PC-9 (cell line): ENCODE results near the gene SELPLG. TPM values are rescaled to one million over a fixed set of nuclear protein-coding genes. Genes with fewer than 3 reads are reported as not detected.

Experiments
- BruUV-seq: library from RNA; stranded (reverse); fragments of 400-500 nt; replicated peaks from 2 replicates; lab custom pipeline; 2021; lab: Mats Ljungman, UMichigan
- CTCF ChIA-PET: fragments of 300-600 bp; sonication (Branson Sonifier 250); formaldehyde crosslinking; loops from one replicate; lab custom pipeline; 2022; ENCODE audit warnings: antibody characterized with exemption; lab: Charles Lee
- POLR2A ChIA-PET: fragments of 300-600 bp; sonication (Branson Sonifier 250); formaldehyde crosslinking; loops from one replicate; lab custom pipeline; 2022; ENCODE audit warnings: antibody characterized with exemption; ENCODE audit not compliant: unreplicated experiment; lab: Charles Lee
- DNase-seq, 2 experiments: peaks; one replicate each; pipeline versions ENCODE4 v3.0.0 to v3.0.0-alpha.2; 2015 to 2022; ENCODE audit warnings: mixed read lengths in 1 of 2
- H2AFZ ChIP-seq: fragments of 200-600 bp; sonication (generic); 2 replicates; pipeline ENCODE4 v1.8.1; 2017; ENCODE audit warnings: antibody characterized with exemption
- H3F3A ChIP-seq: fragments of 200-600 bp; sonication (generic); 2 replicates; pipeline ENCODE4 v1.8.1; 2017; ENCODE audit warnings: antibody characterized with exemption, mild to moderate bottlenecking, low read depth; ENCODE audit not compliant: insufficient read depth
- H3K27ac ChIP-seq: fragments of 200-600 bp; sonication (generic); 2 replicates; pipeline ENCODE4 v1.6.1; 2016; ENCODE audit warnings: mixed run types
- H3K27me3 ChIP-seq: fragments of 200-600 bp; sonication (generic); 2 replicates; pipeline ENCODE4 v1.6.1; 2016; ENCODE audit warnings: low read depth, mixed run types; ENCODE audit not compliant: insufficient read depth
- H3K36me3 ChIP-seq: fragments of 200-600 bp; sonication (generic); 2 replicates; pipeline ENCODE4 v1.6.1; 2016; ENCODE audit warnings: low read depth, mixed run types
- H3K4me1 ChIP-seq: fragments of 200-600 bp; sonication (generic); replicated peaks from 2 replicates; pipeline ENCODE4 v1.6.1; 2016; ENCODE audit warnings: mixed run types; ENCODE audit not compliant: insufficient read depth
- H3K4me2 ChIP-seq: fragments of 200-600 bp; sonication (generic); 2 replicates; pipeline ENCODE4 v1.6.1; 2017; ENCODE audit warnings: mixed run types
- H3K4me3 ChIP-seq: fragments of 200-600 bp; sonication (generic); 2 replicates; pipeline ENCODE4 v1.6.1; 2016; ENCODE audit warnings: mixed run types
- H3K79me2 ChIP-seq: fragments of 200-600 bp; sonication (generic); 2 replicates; pipeline ENCODE4 v1.6.1; 2017; ENCODE audit warnings: low read depth, mixed run types
- H3K9me2 ChIP-seq: fragments of 200-600 bp; sonication (generic); 2 replicates; pipeline ENCODE4 v1.8.1; 2017; ENCODE audit warnings: mild to moderate bottlenecking; ENCODE audit not compliant: insufficient read depth
- H3K9me3 ChIP-seq: fragments of 200-600 bp; sonication (generic); 2 replicates; pipeline ENCODE4 v1.8.1; 2016; ENCODE audit warnings: low read depth; ENCODE audit not compliant: insufficient read depth
- H4K20me1 ChIP-seq: fragments of 200-600 bp; sonication (generic); 2 replicates; pipeline ENCODE4 v1.8.1; 2017; ENCODE audit not compliant: insufficient read depth
- CTCF ChIP-seq: fragments of 200-600 bp; sonication (generic); conservative IDR thresholded peaks from 2 replicates; pipeline ENCODE4 v1.6.1; 2017; ENCODE audit warnings: mixed run types, antibody characterized with exemption, mild to moderate bottlenecking, moderate library complexity
- EZH2 ChIP-seq: fragments of 200-600 bp; sonication (generic); IDR thresholded peaks from 2 replicates; pipeline ENCODE4 v1.8.0; 2017; ENCODE audit warnings: antibody characterized with exemption, low read depth
- intact Hi-C: fragments of 100-400 bp; cut with micrococcal nuclease; formaldehyde crosslinking; loops from one replicate; pipeline ENCODE4 v1.10.0; 2022; ENCODE audit not compliant: unreplicated experiment
- total RNA-seq: library from RNA; stranded (reverse); gene quantifications from 2 replicates; pipeline ENCODE4 v1.2.3, GENCODE V29; 2021

Gene SELPLG
- total RNA-seq, 1 experiment from 2014 or later = 0.96 TPM

DNA sequence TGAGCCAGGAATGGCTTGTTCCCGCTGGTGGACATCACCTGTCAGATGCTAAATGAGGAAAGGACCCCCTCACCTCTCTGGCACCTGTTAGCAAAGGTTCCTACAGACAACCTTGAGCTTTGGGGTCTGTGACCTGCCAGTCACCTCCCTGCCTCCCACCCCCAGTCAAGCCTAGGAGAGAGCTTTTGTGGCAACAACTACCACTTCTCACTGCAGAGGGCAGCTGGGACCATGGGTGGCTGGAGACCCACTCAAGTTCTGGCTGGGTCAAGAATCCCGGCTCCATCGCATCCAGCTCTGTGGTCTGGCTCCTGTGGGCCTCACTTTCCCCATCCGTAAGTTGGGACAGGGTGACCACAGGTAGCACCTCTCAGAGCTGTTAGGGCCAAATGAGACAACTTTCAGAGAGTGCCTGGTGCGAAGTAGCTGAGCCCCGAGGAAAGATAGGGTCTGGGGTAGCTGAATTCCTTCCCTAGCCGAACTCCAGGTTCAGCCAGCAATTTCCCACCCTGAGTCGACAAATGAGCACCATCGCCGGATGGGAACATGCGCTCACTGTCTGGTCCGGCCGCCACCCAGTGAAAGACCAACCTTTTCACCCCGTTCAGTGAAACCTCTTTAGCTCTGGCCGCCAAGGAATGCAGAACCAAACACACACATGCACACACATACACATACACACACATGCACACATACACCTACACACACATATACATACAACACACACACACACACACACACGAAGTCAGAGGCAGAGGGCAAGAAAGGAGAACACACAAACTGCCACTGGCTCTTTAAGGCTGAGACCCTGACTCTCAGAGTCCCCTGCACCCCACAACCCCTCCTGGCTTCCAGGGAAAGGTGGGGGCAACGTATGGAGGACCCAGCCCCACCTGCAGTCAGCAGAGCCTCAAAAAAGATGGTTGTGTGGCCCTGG is 37.7 kb downstream of the SELPLG start:
- POLR2A ChIA-PET = no interaction called here
- no peaks in the 10 kb centered on the region for H3K9me3 ChIP-seq
- no peaks in the 10 kb centered on the region for H3K79me2 ChIP-seq
- H3K4me3 ChIP-seq = no peak overlapping the region
- intact Hi-C loops = no loop called here
- H4K20me1 ChIP-seq = no peaks in the 10 kb centered on the region
- no peak overlapping the region for H2AFZ ChIP-seq
- peaks cover 10% of the 10 kb centered on the region; the same call in 1 of the 2 replicates for H3K27me3 ChIP-seq
- CTCF ChIA-PET = no interaction called here
- BruUV-seq = no TSS peak
- H3K36me3 ChIP-seq = no peaks in the 10 kb centered on the region
- no peak for DNase-seq
- no peak overlapping the region for H3K4me2 ChIP-seq
- TF ChIP-seq EZH2 = no peak
- TF ChIP-seq CTCF = no peak
- no peaks in the 10 kb centered on the region for H3F3A ChIP-seq
- H3K9me2 ChIP-seq = no peaks in the 10 kb centered on the region
- no peak overlapping the region for H3K27ac ChIP-seq
- H3K4me1 ChIP-seq = no peaks in the 10 kb centered on the region

DNA sequence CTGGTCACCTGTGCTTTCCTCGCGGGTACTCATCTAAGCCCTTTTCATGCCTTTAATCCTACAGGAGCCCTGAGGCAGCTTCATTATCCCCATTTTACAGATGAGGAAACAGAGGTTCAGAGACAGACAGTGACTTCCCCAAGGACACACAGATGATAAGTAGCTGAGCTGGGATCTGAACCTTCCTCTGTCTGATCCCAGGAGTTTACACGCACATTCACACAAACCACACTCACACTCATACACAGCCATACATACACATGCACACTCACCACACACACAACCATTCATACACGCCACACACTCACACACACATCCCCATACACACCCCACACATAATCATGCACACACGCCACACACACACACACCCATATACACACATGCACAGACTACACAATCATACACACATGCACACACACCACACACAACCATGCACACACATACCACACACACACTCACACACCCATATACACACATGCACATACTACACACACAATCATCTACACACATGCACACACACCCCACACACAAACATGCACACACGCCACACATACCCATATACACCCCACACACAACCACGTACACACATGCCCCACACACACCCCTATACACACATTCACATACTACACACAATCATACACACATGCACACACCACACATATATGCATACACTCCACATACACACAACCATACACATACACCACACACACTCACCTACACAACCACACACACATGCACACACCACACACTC is 38.6 kb downstream of the SELPLG start:
- Histone ChIP-seq H3K9me2 (no peaks in the 10 kb centered on the region), H3K4me3 (no peak overlapping the region), H3K27me3 (peaks cover 13% of the 10 kb centered on the region; the same call in 1 of the 2 replicates), H3K4me1 (no peaks in the 10 kb centered on the region), H2AFZ (no peak overlapping the region), H4K20me1 (no peaks in the 10 kb centered on the region), H3K36me3 (no peaks in the 10 kb centered on the region), H3K9me3 (no peaks in the 10 kb centered on the region), H3K79me2 (no peaks in the 10 kb centered on the region), H3K4me2 (no peak overlapping the region), H3K27ac (no peak overlapping the region), H3F3A (no peaks in the 10 kb centered on the region)
- no peak for DNase-seq
- TF ChIP-seq CTCF = no peak
- no peak for TF ChIP-seq EZH2
- BruUV-seq = no TSS peak
- POLR2A ChIA-PET = no interaction called here
- intact Hi-C loops = no loop called here
- CTCF ChIA-PET = interaction anchor here (0.5 kb wide), 1 partner anchor 22 kb away, joined by 5 read pairs; no protein-coding TSS in a partner anchor

DNA sequence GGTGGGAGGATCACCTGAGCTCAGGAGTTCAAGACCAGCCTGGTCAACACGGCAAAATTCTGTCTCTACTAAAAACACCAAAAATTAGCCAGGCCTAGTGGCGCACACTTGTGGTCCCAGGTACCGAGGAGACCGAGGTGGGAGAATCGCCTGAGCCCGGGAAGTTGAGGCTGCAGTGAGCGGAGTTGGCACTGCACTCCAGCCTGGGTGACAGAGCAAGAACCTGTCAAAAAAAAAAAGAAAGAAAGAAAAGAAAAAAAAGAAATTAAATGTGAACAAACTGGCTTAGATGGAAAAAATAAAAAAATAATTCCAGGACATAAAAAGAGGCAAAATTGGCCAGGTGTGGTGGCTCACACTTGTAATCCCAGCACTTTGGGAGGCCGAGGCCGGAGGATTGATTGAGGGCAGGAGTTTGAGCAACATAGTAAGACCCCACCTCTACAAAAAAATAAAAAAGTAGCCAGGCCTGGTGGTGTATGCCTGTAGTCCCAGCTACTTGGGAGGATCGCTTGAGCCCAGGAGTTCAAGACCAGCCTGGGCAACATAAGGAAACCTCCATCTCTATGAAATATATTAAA is 39.3 kb downstream of the SELPLG start:
- H3K4me3 ChIP-seq = no peak overlapping the region
- no peaks in the 10 kb centered on the region for H4K20me1 ChIP-seq
- H3K9me2 ChIP-seq = no peaks in the 10 kb centered on the region
- peaks cover 13% of the 10 kb centered on the region; the same call in 1 of the 2 replicates for H3K27me3 ChIP-seq
- POLR2A ChIA-PET = no interaction called here
- no peaks in the 10 kb centered on the region for H3F3A ChIP-seq
- H3K4me2 ChIP-seq = no peak overlapping the region
- H3K79me2 ChIP-seq = no peaks in the 10 kb centered on the region
- no peak overlapping the region for H2AFZ ChIP-seq
- no TSS peak for BruUV-seq
- TF ChIP-seq CTCF (no peak), EZH2 (no peak)
- intact Hi-C loops = no loop called here
- H3K36me3 ChIP-seq = no peaks in the 10 kb centered on the region
- H3K9me3 ChIP-seq = no peaks in the 10 kb centered on the region
- DNase-seq = no peak
- H3K27ac ChIP-seq = no peak overlapping the region
- CTCF ChIA-PET = no interaction called here
- H3K4me1 ChIP-seq = no peaks in the 10 kb centered on the region
